A673 (cell line): ENCODE results near the gene CREB3L2.

Experiments
- EZH2 ChIP-seq: fragments of 200-600 bp; sonication (generic); IDR thresholded peaks from 2 replicates; pipeline ENCODE4 v1.6.1; 2017; ENCODE audit warnings: borderline replicate concordance, low read depth, mild to moderate bottlenecking, mixed read lengths, antibody characterized with exemption, low read length; ENCODE audit not compliant: poor library complexity, severe bottlenecking
- TF ChIP-seq, protein P1 (sequence below): fragments of 300-800, 200-600 bp; sonication (generic); conservative IDR thresholded peaks from 2 replicates; pipeline ENCODE4 v1.5.1; 2017; ENCODE audit warnings: low read depth, mild to moderate bottlenecking, antibody characterized with exemption, low read length, moderate library complexity, mixed read lengths

DNA sequence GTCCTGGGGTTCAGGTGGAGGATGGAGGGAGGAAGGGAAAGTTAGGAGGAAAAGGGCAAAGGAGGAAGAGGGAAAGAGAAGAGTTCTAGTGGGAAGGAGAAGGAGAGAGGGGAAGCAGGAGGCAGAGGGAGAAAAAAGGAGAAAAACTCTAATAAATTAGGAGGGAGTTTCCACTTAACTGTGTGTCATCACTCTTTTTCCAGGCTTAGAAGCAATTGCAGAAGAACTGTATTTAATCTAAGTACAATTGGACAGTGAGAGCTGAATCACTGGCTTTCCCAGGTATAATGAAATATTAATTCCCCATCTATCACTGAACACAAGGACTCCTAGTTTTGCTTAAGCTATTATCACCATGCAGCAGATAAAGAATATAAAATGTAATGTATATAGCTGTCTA, 76.8 kb downstream of the CREB3L2 start:
- TF ChIP-seq, protein P1, sequence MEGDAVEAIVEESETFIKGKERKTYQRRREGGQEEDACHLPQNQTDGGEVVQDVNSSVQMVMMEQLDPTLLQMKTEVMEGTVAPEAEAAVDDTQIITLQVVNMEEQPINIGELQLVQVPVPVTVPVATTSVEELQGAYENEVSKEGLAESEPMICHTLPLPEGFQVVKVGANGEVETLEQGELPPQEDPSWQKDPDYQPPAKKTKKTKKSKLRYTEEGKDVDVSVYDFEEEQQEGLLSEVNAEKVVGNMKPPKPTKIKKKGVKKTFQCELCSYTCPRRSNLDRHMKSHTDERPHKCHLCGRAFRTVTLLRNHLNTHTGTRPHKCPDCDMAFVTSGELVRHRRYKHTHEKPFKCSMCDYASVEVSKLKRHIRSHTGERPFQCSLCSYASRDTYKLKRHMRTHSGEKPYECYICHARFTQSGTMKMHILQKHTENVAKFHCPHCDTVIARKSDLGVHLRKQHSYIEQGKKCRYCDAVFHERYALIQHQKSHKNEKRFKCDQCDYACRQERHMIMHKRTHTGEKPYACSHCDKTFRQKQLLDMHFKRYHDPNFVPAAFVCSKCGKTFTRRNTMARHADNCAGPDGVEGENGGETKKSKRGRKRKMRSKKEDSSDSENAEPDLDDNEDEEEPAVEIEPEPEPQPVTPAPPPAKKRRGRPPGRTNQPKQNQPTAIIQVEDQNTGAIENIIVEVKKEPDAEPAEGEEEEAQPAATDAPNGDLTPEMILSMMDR: no peak
- no peak for TF ChIP-seq EZH2
